Left lobe of liver (tissue), 2 donors: Measurements from ENCODE around the gene RUNX3. TPM values are rescaled to one million over a fixed set of nuclear protein-coding genes. Genes with fewer than 3 reads are reported as not detected.
A peak's percentile ranks its signal among the peaks of the same experiment; 100 is the strongest.
"Not testable (repeated sequence)": the region's sequence is repeated elsewhere in the genome, so short reads cannot be mapped to it uniquely, and the experiment has no call there.

Experiments used
- ATAC-seq: fragments of 200-7000 bp; cut with Tn5 transposase; one replicate; pipeline ENCODE4 v1.9.1; 2020; ENCODE audit warnings: mild to moderate bottlenecking, moderate library complexity
- DNase-seq: peaks from one replicate; pipeline ENCODE4 v3.0.0-alpha.2; 2020; ENCODE audit warnings: low spot score
- total RNA-seq: library from RNA; stranded (reverse); gene quantifications from one replicate; pipeline ENCODE4 v1.2.1, GENCODE V29; 2021
- donor health status: DM: no; HTN: no; CAD: no; lungs with moderate emphysema.
- donor health status: DM: no; HTN: yes; CAD: no.

Gene RUNX3
- total RNA-seq: 0.86 TPM

- DNase-seq (no peak), ATAC-seq (peak; percentile 50)
These were observed at the start of gene RUNX3 for GRCh38 chr1:24930260-24931145. Gene RUNX3, minus strand, starts transcription at chr1:24930276. Its CDS starts 408 bp downstream, at chr1:24929868.

- not testable (repeated sequence) for DNase-seq, ATAC-seq
These were observed 49.2 kb upstream of the RUNX3 start for GRCh38 chr1:24979232-24979631.

DNA sequence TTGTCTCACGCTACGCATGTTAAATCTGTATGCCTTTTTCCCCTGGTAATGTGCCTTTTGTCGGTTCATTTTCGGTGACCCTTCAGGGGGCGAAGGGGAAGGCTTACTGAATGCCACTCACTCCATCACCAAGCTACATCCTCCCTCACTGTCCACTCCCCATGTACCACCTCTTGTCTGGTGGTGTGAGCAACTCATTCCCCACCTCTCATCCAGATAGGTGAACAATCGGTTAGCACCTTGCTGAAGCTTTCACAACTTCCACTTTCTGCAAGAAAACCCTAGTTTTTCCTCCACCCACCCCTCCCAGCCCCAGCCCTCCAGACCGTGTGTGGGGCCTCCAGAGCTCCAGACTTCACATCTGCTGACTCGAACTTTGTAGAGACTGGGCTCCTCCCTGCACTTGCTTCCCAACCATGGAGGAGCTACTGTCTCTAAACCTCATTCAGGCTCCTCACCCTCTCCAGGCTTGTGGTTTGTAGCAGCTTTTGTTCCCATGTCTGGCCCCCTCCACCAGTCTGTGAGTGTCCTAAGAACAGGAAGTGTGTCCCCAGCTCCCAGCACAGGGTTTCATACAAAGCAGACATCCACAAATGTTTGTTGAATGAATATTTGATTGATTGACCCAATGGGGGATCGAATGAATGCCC is 48.4 kb upstream of the RUNX3 start:
- no peak for ATAC-seq
- no peak for DNase-seq

DNA sequence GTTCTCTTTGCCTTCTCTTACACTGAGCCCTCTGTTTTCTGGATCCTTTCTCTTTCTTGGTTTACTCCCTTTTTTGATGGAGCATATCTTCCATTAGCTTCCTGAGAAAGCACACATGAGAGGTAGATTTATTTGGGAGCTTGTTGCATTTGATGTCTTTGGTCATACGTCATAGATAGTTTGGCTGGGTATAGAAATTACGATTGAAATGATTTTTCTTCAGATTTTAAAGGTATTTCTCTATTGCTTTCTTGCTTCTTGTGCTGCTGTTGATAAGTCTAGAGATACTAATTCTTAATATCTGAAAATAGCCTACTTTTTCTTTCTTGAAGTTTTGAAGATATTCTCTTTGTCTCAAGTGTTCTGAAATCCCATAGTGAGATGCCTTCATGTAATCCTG is 45.3 kb upstream of the RUNX3 start:
- DNase-seq: no peak

GRCh38 chr1:24973315-24973714 is 43.2 kb upstream of the RUNX3 start:
- no peak for ATAC-seq
- no peak for DNase-seq

More for the DNA sequence above, 45.3 kb upstream of the RUNX3 start:
- ATAC-seq: no peak

DNA sequence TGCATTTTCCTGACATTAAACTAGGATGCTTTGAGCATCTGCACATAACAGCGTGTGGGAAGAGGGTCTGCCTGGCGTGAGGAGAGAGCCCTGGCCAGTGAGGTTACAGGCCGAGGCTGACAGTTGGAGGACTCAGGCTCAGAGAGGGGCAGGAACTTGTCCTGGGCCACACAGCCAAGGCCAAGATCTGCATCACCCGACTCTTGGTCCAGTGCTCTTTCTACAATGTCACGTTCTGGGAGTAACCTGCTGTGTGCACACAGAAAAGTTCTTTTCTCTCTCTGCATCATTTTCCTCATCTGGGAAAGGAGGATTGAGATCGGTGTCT is 42.8 kb upstream of the RUNX3 start:
- ATAC-seq (no peak), DNase-seq (no peak)

- no peak for DNase-seq
- no peak for ATAC-seq
These were observed 42.3 kb upstream of the RUNX3 start for GRCh38 chr1:24972221-24972914.

DNA sequence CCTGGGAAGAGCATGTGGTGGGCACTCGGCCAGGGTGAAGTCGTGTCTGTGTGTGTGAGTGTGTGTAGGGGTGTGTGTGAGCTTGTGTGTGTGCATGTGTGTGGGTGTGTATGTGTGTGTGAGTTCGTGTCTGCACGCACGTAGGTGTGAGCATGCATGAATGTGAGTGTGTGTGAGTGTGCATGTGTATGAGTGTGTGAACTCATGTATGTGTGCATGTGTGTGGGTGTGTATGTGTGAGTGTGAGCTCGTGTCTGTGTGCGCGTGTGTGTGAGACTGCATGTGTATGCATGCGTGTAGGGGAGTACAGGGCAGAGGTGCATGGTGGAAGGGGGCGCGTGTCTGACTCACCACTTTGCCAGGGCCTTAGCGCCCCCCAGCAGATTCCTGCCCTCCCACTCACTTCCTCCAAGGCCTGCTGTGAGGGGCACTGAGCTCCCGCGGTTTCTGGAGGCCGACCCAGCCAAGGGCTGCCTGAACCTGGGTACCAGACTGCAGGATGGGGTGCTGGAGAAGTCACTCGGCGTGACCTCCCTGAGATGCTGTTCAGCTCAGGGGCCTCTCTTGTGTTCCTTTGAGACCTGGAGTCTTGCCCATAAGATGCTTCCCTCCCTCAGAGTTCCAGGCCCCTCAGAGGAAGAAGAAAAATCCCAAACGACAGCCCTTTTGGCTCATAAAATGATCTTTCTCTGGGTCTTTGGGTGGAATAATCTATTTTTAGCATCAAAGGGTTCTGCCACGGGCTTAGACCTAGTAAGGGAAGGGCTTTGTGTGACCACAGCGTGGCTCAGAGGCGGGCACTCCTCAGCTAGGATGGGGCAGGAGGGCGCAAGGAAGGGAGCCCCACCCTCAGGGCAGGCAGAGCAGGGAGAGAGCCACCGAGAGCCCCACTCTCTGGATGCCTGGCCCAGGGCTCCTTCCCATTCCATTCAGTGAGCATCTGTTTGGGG is 41.1 kb upstream of the RUNX3 start:
- ATAC-seq: no peak
- DNase-seq: no peak

GRCh38 chr1:24970399-24970753 is 40.3 kb upstream of the RUNX3 start:
- ATAC-seq (no peak), DNase-seq (no peak)

GRCh38 chr1:24969596-24970398 is 39.7 kb upstream of the RUNX3 start:
- DNase-seq: no peak
- no peak for ATAC-seq

DNA sequence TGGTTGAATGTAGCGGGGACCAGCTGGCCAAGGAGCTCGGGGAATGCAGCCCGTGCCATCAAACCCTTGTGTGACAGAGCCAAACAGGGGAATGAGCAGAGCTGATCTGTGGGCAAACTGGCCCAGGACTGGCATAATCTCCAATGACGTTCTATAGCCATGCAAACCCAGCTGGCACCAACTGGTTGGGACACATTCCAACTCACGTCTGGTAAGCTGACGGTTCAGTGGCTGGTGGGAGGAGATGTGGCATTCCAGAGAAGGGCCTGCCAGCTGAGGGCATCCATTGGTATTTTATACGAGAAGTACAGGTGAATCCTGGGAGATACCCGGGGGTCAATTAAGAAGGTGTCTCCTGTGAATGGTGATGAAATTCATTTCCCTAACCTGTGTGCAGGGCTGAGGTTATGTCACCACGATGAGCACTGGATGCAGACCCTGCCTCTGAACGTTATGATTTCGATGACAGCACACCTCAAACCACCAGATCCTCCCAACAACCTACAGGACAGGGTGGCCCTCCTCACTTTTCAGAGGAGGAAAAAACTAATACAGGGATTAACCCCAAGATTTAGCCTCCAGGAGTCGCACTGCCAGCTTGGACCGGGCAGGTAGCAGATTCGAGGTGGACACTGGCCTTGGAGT is 39.0 kb upstream of the RUNX3 start:
- ATAC-seq (no peak), DNase-seq (no peak)

DNA sequence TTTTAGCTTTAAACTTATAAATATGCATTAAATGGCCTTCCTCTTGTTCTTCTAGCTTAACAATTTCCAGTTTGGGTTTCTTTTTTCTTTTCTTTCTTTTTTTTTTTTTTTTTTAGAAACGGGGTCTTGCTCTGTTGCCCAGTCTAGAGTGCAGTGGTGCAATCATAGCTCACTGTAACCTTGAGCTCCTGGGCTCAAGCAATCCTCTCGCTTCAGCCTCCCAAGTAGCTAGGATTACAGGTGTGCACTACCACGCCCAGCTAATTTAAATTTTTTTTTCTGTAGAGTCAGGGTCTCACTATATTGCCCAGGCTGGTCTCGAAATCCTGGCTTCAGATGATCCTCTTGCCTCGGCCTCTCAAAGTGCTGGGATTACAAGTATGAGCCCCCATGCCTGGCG is 37.9 kb upstream of the RUNX3 start:
- no peak for DNase-seq
- ATAC-seq: no peak

DNA sequence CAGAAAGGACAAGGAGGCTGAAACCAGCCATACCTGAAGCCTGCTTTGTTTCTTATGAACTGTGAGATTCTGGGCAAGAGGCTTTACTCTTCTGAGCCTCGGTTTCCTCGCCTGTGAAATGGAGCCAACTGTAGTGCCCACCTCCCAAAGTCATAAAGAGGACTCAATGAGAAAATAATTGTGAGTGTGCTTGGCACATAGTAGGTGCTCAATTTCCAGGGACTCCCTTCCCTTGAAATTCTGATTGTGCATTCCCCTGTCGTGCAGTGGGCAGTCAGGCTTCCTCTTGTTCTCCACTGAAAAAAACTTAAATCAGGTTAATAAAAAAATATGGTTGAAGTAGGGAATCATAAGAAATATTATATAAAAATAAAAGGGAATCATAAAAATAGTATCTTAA is 37.5 kb upstream of the RUNX3 start:
- ATAC-seq: no peak
- no peak for DNase-seq

DNA sequence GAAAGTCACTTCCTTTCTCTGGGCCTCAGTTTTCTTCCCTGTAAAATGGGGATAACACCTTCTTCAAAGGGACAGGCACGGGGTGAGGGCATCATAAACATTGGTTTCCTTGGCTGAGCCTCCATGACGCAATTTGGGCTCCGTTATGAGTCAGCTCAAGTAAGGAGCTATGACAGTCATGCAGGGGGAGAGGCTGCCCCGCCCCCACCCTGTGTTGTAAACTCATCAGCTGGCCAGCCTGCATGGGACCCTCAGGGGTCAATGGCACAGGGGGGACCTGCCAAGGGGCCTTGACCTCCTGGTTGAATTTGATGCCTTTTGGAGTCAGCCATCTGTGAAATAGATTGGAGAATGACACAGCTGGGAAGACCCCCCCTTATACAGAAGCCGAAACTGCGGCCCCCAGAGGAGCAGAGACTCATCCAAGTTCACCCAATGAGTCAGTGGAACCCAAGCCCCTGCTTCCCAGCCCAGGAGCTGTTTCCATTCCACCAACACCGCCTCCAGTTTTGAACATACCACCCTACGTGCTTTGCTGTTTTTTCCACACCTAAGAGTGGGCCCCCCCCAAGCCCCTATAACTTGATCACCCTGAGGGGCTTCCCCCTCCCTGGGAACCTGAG is 36.8 kb upstream of the RUNX3 start:
- DNase-seq: no peak
- no peak for ATAC-seq

DNA sequence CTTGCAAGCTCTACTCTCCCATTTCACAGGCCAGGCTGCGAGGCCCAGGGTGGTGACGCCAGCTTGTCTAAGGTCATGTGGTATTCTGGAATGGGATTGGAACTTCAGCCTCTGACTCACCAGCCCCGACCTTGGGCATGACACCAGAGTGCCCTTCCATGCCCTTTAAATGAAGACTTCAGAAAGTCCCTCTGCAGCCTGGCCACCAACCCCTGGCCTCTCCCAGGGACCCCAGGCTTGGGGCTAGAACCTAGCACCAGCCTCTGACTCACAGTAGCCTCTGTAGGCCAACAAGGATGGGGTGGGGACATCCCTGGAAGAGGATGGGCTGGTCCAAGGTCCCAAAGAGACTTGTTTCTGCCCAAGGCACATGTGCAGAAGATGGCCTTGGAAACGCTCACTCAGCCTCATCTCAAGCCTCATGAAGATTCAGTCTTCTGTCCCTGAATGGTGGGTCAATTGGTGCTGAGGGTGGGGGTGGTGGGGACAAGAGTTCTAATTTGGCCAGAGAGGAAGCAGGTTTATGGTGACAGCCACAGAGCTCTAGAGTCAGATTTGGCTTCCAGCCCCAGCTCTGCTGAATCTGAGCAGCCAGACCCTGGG is 36.1 kb upstream of the RUNX3 start:
- no peak for DNase-seq
- no peak for ATAC-seq

DNA sequence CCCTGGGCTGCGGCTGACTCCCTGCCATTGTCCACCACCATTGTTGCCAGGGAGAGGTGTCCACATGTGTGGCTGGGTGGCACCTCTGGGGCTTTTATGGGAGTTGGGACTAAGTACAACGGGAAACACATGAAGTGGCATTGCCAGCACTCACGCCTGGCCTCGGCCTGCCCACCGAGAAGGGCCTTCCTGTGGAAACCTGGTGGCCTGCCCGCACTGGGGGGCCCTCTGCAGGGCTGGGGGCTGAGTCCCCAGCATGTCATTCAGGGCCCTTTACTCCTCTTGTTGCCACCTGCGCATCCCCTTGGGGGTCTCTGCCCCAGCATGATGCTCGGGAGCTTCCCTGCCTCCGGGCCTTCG is 35.5 kb upstream of the RUNX3 start:
- DNase-seq (no peak), ATAC-seq (no peak)

DNA sequence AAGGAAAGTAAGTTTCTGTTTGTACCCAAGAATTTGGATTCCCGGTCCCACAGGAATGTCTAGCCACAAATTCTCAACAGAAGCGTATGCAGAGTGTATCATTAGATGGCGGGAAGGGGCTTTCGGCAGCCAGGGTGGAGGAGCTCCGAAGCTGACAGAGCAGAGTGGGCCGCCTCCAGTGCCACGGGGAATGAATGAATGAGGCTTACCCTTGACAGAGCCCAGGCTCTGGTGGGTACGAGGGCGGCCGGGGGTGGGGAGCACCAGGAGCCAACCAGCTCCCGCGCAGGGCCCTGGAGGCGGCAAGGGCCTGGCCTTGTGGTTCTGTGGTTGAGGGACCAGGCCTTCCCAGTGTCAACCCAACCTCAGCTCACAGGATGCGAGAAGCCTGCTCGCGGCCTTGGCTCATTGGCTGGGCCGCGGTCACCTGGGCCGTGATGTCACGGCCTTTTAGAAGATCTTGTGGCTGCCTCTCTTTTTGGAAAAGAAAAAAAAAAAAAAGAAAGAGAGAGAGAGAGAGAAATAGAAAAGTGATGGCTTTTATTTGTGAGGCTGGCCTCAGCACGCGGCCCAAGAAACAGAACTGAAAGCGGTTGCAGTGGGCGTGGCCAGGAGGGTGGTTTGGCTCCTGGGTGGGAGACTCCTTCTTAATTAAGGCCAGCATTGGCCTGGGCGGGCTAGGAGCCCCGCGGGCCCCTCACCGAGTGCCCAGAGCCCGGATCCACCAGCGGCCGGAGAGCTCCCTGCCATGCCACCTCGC is 34.9 kb upstream of the RUNX3 start:
- no peak for ATAC-seq
- DNase-seq: no peak
